HG03025 (cell line): ENCODE results near the gene DUSP12.
A peak's percentile ranks its signal among the peaks of the same experiment; 100 is the strongest.
"Not testable (repeated sequence)": the region's sequence is repeated elsewhere in the genome, so short reads cannot be mapped to it uniquely, and the experiment has no call there.

ENCODE experiments used
- ATAC-seq: cut with Tn5 transposase; IDR thresholded peaks from one replicate; pipeline ENCODE4 v1.9.1; 2021; ENCODE audit warnings: mild to moderate bottlenecking, moderate library complexity; ENCODE audit not compliant: unreplicated experiment, low FRiP score

DUSP12 gene

GRCh38 chr1:161749509-161750407 lies at the start of gene DUSP12:
DUSP12 (plus strand) TSS chr1:161749786; CDS start chr1:161749802, 16 bp downstream.
- peak; percentile 80 for ATAC-seq

GRCh38 chr1:161702250-161702649 lies 47.3 kb upstream of the DUSP12 start:
- ATAC-seq, result no peak

- no peak for ATAC-seq
Observed at GRCh38 chr1:161705537-161705936, 44.0 kb upstream of the DUSP12 start.

- no peak for ATAC-seq
Observed at GRCh38 chr1:161706113-161706481, 43.5 kb upstream of the DUSP12 start.

GRCh38 chr1:161706482-161707347 lies 42.9 kb upstream of the DUSP12 start, which contains the start of gene FCRLA:
FCRLA (plus strand) TSS chr1:161707229; CDS start chr1:161707265, 36 bp downstream.
- ATAC-seq, result peak; percentile 54

- ATAC-seq, result no peak
Observed at GRCh38 chr1:161707503-161707902, 42.1 kb upstream of the DUSP12 start.

- ATAC-seq, result no peak
Observed at GRCh38 chr1:161709373-161709772, 40.2 kb upstream of the DUSP12 start.

- no peak for ATAC-seq
Observed at GRCh38 chr1:161710560-161710959, 39.0 kb upstream of the DUSP12 start.

- no peak for ATAC-seq
Observed at GRCh38 chr1:161718559-161719324, 30.8 kb upstream of the DUSP12 start.

GRCh38 chr1:161719325-161719611 lies 30.3 kb upstream of the DUSP12 start:
- no peak for ATAC-seq

- ATAC-seq, result no peak
Observed at GRCh38 chr1:161720422-161720821, 29.2 kb upstream of the DUSP12 start.

- no peak for ATAC-seq
Observed at GRCh38 chr1:161720956-161721737, 28.4 kb upstream of the DUSP12 start, which contains the start of gene FCRLB. FCRLB (plus strand) TSS chr1:161721544; CDS start chr1:161722673, 1,129 bp downstream.

- ATAC-seq, result no peak
Observed at GRCh38 chr1:161721738-161722343, 27.7 kb upstream of the DUSP12 start.

GRCh38 chr1:161722406-161722805 lies 27.2 kb upstream of the DUSP12 start:
- ATAC-seq, result no peak

GRCh38 chr1:161723459-161724141 lies 26.0 kb upstream of the DUSP12 start:
- no peak for ATAC-seq

- not testable (repeated sequence) for ATAC-seq
Observed at GRCh38 chr1:161725258-161725907, 24.2 kb upstream of the DUSP12 start.

- ATAC-seq, result peak; percentile 23
Observed at GRCh38 chr1:161725908-161726472, 23.6 kb upstream of the DUSP12 start.
